ENCODE results near the gene FATE1. TPM values are rescaled to one million over a fixed set of nuclear protein-coding genes. Genes with fewer than 3 reads are reported as not detected.

Gene FATE1
- total RNA-seq, 6 experiments from 2014 or later: not detected

DNA sequence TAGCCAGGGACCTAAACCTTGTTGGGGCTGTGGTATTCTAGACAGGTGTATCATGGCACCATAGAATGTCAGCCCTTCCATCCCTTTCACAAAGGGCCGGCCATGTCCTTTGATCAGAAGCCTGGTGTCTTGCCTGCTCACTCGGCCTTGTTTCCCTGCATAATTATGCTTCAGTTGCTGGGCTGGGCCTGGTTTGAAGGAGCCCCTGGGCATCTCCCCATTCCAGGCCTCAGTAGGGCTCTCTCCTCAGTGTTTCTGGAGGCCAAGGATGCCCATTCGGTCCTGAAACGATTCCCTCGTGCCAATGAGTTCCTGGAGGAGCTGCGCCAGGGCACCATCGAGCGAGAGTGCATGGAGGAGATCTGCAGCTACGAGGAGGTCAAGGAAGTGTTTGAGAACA, 16.1 kb upstream of the FATE1 start:
- ATAC-seq: no peak
- DNase-seq: no peak

DNA sequence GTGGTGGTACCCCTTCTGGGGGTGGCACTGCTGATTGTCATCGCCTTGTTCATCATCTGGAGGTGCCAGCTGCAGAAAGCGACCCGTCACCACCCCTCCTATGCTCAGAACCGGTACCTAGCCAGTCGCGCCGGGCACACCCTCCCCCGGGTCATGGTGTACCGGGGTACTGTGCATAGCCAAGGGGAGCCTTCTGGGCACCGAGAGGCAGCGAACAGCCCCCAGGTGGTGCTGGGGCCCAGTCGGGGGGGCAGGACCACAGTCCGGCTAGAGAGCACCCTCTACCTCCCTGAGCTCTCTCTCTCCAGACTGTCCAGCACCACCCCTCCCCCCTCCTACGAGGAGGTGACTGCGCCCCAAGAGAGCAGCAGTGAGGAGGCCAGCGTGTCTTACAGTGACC, 15.3 kb upstream of the FATE1 start:
- H3K4me3 ChIP-seq: no peak overlapping the region
- no peak overlapping the region for H3K27ac ChIP-seq
- H3K36me3 ChIP-seq: no peaks in the 10 kb centered on the region
- H3K27me3 ChIP-seq: no peaks in the 10 kb centered on the region
- no peaks in the 10 kb centered on the region for H3K4me1 ChIP-seq
- ATAC-seq (peak in 1 of 4 donors; percentile 23), DNase-seq (no peak)
- 100% methylated on average over 1 of the region's 16 CpGs for WGBS (ENCODE audit: insufficient coverage, low coverage, low lambda C conversion rate, missing lambda C conversion rate)
- H3K9me3 ChIP-seq: no peaks in the 10 kb centered on the region
- intact Hi-C loops (cut with DNase I): no loop called here
- TF ChIP-seq POLR2A (IDR thresholded peaks at IDR 0.05) (no peak), CTCF (IDR thresholded peaks at IDR 0.05) (no peak)

More for the DNA sequence above, 16.1 kb upstream of the FATE1 start:
- WGBS (ENCODE audit: insufficient coverage, low coverage, low lambda C conversion rate, missing lambda C conversion rate): 73% methylated on average over 3 of the region's 9 CpGs
- H3K36me3 ChIP-seq: no peaks in the 10 kb centered on the region
- intact Hi-C loops (cut with DNase I): no loop called here
- no peak overlapping the region for H3K27ac ChIP-seq
- no peaks in the 10 kb centered on the region for H3K27me3 ChIP-seq
- H3K9me3 ChIP-seq: no peaks in the 10 kb centered on the region
- H3K4me1 ChIP-seq: no peaks in the 10 kb centered on the region
- no peak for TF ChIP-seq POLR2A (IDR thresholded peaks at IDR 0.05)
- TF ChIP-seq CTCF (IDR thresholded peaks at IDR 0.05): no peak
- no peak overlapping the region for H3K4me3 ChIP-seq

DNA sequence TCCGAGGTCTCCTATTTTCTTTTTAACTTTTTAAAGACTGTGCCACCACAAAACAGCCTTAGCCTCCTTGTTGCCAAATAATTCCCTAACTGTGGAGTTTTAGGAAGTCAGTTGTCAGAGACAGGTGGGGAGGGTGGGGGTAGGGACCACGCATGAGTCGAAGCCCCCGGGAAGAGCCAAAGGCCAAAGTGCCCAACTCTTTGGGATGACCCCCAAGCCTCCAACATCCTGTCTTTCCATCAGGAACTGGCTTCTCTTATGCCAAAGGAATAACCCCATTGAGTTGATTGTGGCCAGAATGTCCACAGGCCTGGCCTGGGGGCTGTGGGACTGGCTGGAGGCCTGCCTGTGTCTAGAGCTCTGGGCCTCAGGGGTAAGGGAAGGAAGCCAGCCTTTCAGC, 14.8 kb upstream of the FATE1 start:
- no peaks in the 10 kb centered on the region for H3K27me3 ChIP-seq
- no peaks in the 10 kb centered on the region for H3K9me3 ChIP-seq
- intact Hi-C loops (cut with DNase I): no loop called here
- no peak for TF ChIP-seq POLR2A (IDR thresholded peaks at IDR 0.05)
- TF ChIP-seq CTCF (IDR thresholded peaks at IDR 0.05): no peak
- H3K4me3 ChIP-seq: no peak overlapping the region
- H3K4me1 ChIP-seq: no peaks in the 10 kb centered on the region
- DNase-seq (no peak), ATAC-seq (no peak)
- no peaks in the 10 kb centered on the region for H3K36me3 ChIP-seq
- H3K27ac ChIP-seq: no peak overlapping the region
- 81% methylated on average over 4 of the region's 4 CpGs for WGBS (ENCODE audit: insufficient coverage, low coverage, low lambda C conversion rate, missing lambda C conversion rate)

- TF ChIP-seq CTCF (IDR thresholded peaks at IDR 0.05) (no peak), POLR2A (IDR thresholded peaks at IDR 0.05) (no peak)
- no peak for DNase-seq
- Histone ChIP-seq H3K27ac (no peak overlapping the region), H3K4me1 (no peaks in the 10 kb centered on the region), H3K27me3 (no peaks in the 10 kb centered on the region), H3K36me3 (no peaks in the 10 kb centered on the region), H3K4me3 (no peak overlapping the region), H3K9me3 (no peaks in the 10 kb centered on the region)
- no peak for ATAC-seq
- 62% methylated on average over 7 of the region's 7 CpGs for WGBS (ENCODE audit: insufficient coverage, low coverage, low lambda C conversion rate, missing lambda C conversion rate)
- intact Hi-C loops (cut with DNase I): no loop called here
These were observed 14.3 kb upstream of the FATE1 start for GRCh38 chrX:151701531-151701930.

Measured in right lobe of liver (tissue), 6 donors.